Stimulated activated effector memory CD8-positive, alpha-beta T cell treated with anti-CD3 and anti-CD28 coated beads, Interleukin-12 subunit alpha, Interleukin-12 subunit beta, amount 100 ng/mL, for 72 hours (primary cell): ENCODE measurements around the gene GPR160.

ENCODE experiments used
- ATAC-seq: fragments of 150-1000 bp; cut with Tn5 transposase; 2 replicates; pipeline ENCODE4 v1.10.0; 2021
- DNase-seq, 2 donors: peaks; one replicate each; pipeline ENCODE4 v3.0.0; 2021 to 2022; ENCODE audit warnings: low spot score in 2 of 2
- H3K27ac Mint-ChIP-seq: one replicate; pipeline ENCODE4 v1.8.0; 2022; ENCODE audit warnings: mild to moderate bottlenecking, mixed read lengths
- H3K36me3 Mint-ChIP-seq: one replicate; pipeline ENCODE4 v1.8.0; 2022; ENCODE audit warnings: mild to moderate bottlenecking, mixed read lengths
- H3K4me1 Mint-ChIP-seq: one replicate; pipeline ENCODE4 v1.8.0; 2022; ENCODE audit warnings: mixed read lengths
- H3K4me3 Mint-ChIP-seq: one replicate; pipeline ENCODE4 v1.8.0; 2022; ENCODE audit warnings: mild to moderate bottlenecking, mixed read lengths
- H3K9me3 Mint-ChIP-seq: one replicate; pipeline ENCODE4 v1.8.0; 2022; ENCODE audit warnings: mixed read lengths

GPR160 gene

DNA sequence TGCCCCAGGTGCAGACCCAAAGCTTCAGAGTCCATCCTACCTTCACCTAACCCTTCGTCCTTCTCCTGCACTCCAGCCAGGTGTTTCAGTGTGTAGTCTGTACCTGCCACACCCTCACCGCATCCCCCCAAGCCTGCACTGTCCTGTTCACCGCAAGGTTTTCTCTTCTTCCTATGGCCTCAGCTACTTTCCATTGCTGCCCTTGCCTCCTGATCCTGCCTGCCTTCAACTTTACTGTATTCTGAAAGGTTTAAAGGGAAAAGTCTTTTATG lies 9.3 kb downstream of the GPR160 start:
- no peak overlapping the region for H3K4me3 Mint-ChIP-seq
- DNase-seq (no peak), ATAC-seq (no peak)
- H3K9me3 Mint-ChIP-seq: no peaks in the 10 kb centered on the region
- peaks cover 14% of the 10 kb centered on the region for H3K4me1 Mint-ChIP-seq
- H3K36me3 Mint-ChIP-seq: peaks cover 5% of the 10 kb centered on the region
- H3K27ac Mint-ChIP-seq: no peak overlapping the region

DNA sequence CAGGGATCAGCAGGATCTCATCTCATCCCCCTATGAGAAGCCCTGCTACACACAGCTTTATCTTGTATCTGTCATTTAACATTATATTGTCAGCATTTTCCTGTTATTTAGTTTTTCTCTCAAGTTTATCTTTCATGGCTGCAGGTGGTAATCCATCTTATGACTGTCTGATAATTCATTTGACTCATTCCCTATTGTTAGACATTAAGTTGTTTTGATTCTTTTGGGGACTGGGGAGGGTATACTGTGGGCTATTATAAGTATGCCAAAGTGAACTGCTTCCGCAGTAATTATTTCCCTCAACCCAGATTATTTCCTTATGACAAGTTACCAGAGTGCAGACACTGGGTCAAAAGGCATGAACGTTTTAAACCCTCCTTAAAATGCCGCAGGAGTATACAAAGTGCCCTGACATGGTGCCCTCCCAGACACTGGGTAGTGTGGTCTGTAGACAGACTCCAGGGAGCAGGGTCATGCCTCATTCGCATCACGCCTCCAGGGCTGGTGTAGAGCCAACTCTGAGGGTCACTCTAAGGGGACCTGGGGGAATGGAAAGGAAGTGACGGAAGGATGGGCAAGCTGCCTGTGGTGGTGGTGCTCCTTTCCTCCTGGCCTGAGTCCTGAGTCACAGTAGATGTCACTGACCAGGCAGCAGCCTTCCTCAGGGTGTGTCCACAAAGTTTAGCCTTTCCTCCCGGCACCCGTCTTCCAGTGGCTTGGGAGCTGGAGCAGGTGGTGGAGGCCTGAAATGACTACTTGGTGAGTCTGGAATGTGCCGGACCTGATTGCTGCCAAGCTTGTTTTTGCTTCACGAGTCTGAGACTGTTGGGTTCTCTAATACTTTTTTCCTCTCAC lies 11.6 kb downstream of the GPR160 start:
- Mint-ChIP-seq H3K9me3 (no peaks in the 10 kb centered on the region), H3K4me1 (peaks cover 15% of the 10 kb centered on the region), H3K4me3 (no peak overlapping the region), H3K27ac (no peak overlapping the region), H3K36me3 (peaks cover 5% of the 10 kb centered on the region)
- no peak for ATAC-seq
- DNase-seq: no peak

- Mint-ChIP-seq H3K27ac (no peak overlapping the region), H3K4me3 (no peak overlapping the region), H3K4me1 (peaks cover 18% of the 10 kb centered on the region), H3K9me3 (no peaks in the 10 kb centered on the region), H3K36me3 (peaks cover 5% of the 10 kb centered on the region)
- no peak for ATAC-seq
- no peak for DNase-seq
Observed at GRCh38 chr3:170050753-170051152, 13.0 kb downstream of the GPR160 start.

- no peaks in the 10 kb centered on the region for H3K9me3 Mint-ChIP-seq
- H3K4me1 Mint-ChIP-seq: peaks cover 30% of the 10 kb centered on the region
- no peak overlapping the region for H3K4me3 Mint-ChIP-seq
- no peak for DNase-seq
- H3K36me3 Mint-ChIP-seq: peaks cover 5% of the 10 kb centered on the region
- ATAC-seq: no peak
- no peak overlapping the region for H3K27ac Mint-ChIP-seq
Observed at GRCh38 chr3:170052398-170052797, 14.6 kb downstream of the GPR160 start.

GRCh38 chr3:170054204-170054603 lies 16.4 kb downstream of the GPR160 start:
- no peak for ATAC-seq
- Mint-ChIP-seq H3K27ac (no peak overlapping the region), H3K36me3 (no peaks in the 10 kb centered on the region)

GRCh38 chr3:170055209-170055608 lies 17.4 kb downstream of the GPR160 start:
- DNase-seq (peak in 1 of 2 donors; percentile 57), ATAC-seq (peak; percentile 86)
- Mint-ChIP-seq H3K4me1 (peaks cover 41% of the 10 kb centered on the region), H3K27ac (peak overlapping the region; percentile 30), H3K36me3 (no peaks in the 10 kb centered on the region), H3K9me3 (no peaks in the 10 kb centered on the region), H3K4me3 (peak overlapping the region; percentile 63)

More at GRCh38 chr3:170054204-170054603, 16.4 kb downstream of the GPR160 start:
- H3K4me3 Mint-ChIP-seq: no peak overlapping the region
- DNase-seq: no peak
- H3K9me3 Mint-ChIP-seq: no peaks in the 10 kb centered on the region
- H3K4me1 Mint-ChIP-seq: peaks cover 41% of the 10 kb centered on the region

DNA sequence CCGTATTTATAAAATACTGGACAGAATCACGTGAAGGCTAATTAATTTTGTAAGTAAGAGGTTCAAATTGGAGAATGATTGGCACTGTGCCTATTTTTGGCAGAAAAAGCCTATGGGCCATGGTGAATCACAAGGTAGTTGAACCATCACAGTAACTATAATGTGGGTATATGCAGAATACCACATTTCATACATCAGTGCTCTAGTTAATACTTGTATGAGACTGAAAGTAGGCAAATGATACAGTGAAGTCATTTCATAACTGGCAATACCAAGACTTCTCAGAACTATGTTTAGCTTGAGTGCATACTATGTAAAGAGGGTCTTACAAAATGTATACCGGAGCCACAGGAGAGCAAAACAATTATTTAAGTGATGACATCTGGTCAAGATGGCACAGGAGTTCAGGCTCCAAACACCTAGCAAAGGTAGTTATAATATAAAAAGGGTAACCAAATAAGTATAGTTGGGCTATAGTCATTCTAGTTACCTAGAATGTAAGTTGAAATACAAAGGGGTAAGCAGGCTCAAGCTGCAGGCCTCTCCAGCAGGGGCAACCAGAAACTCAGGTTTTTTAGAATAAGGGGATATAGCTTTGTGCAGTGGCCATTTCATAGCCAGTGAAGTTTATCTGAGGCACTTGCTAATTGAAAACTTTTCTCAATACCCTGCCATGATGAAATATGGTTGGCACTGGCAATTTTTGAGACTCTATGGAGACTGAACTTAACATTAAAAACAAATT lies 19.1 kb downstream of the GPR160 start:
- Mint-ChIP-seq H3K27ac (peak overlapping the region; percentile 83), H3K4me1 (peaks cover 41% of the 10 kb centered on the region), H3K36me3 (no peaks in the 10 kb centered on the region), H3K4me3 (peak overlapping the region; percentile 63), H3K9me3 (no peaks in the 10 kb centered on the region)
- DNase-seq (no peak), ATAC-seq (peak; percentile 96)

- DNase-seq (peak in 1 of 2 donors; percentile 61), ATAC-seq (no peak)
- H3K27ac Mint-ChIP-seq: peak overlapping the region; percentile 83
- no peaks in the 10 kb centered on the region for H3K36me3 Mint-ChIP-seq
- H3K4me3 Mint-ChIP-seq: peak overlapping the region; percentile 63
- H3K9me3 Mint-ChIP-seq: no peaks in the 10 kb centered on the region
- peaks cover 41% of the 10 kb centered on the region for H3K4me1 Mint-ChIP-seq
Observed at GRCh38 chr3:170057550-170057949, 19.8 kb downstream of the GPR160 start.

- peak; percentile 16 for ATAC-seq
- Mint-ChIP-seq H3K4me3 (peak overlapping the region; percentile 63), H3K27ac (peak overlapping the region; percentile 83), H3K36me3 (no peaks in the 10 kb centered on the region), H3K4me1 (peaks cover 41% of the 10 kb centered on the region), H3K9me3 (no peaks in the 10 kb centered on the region)
- peak in 1 of 2 donors; percentile 75 for DNase-seq
Observed at GRCh38 chr3:170058127-170058526, 20.3 kb downstream of the GPR160 start.

DNA sequence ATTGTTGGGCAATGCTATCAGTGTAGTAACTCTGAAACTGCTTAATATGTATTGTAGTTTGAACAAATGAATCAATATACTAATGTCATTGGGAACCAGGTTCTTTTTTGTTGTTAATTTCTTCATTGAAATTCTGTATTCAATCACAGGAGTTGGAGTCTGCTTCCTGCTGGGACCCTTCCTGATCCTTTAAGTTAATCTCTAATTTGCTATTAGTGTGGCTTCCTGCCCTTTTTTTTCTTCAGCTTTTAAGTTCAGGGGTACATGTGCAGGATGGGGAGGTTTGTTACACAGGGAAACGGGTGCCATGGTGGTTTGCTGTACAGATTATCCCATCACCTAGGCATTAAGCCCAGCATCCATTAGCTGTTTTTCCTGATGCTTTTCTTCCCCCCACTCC lies 21.7 kb downstream of the GPR160 start:
- H3K27ac Mint-ChIP-seq: no peak overlapping the region
- H3K9me3 Mint-ChIP-seq: no peaks in the 10 kb centered on the region
- no peak for ATAC-seq
- H3K36me3 Mint-ChIP-seq: no peaks in the 10 kb centered on the region
- no peak overlapping the region for H3K4me3 Mint-ChIP-seq
- peaks cover 39% of the 10 kb centered on the region for H3K4me1 Mint-ChIP-seq
- peak in 1 of 2 donors; percentile 23 for DNase-seq

DNA sequence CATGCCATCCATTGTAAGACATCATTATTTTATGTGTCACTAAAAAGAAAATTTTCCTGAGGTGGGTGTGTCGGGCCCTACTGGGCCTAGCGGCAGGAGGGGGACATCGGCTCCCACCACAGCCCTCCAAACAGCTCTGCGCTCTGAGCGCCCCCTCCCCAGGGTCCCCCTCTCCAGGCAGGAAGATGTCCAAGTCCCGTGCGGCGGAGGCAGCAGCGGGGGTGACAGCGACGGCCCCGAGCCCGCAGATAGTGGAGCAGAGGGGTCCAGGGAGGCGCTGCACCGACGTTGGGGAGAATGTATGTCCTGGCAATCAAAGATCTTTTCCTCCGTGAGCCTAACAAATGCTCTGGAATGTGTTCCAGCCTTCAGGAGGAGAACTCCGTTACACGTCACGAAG lies 24.3 kb downstream of the GPR160 start:
- Mint-ChIP-seq H3K4me3 (no peak overlapping the region), H3K9me3 (no peaks in the 10 kb centered on the region), H3K4me1 (peaks cover 15% of the 10 kb centered on the region), H3K27ac (no peak overlapping the region), H3K36me3 (no peaks in the 10 kb centered on the region)
- DNase-seq (peak in 1 of 2 donors; percentile 38), ATAC-seq (no peak)

- peaks cover 8% of the 10 kb centered on the region for H3K4me1 Mint-ChIP-seq
- ATAC-seq (no peak), DNase-seq (peak in 1 of 2 donors; percentile 48)
- H3K9me3 Mint-ChIP-seq: no peaks in the 10 kb centered on the region
- H3K4me3 Mint-ChIP-seq: no peak overlapping the region
- H3K27ac Mint-ChIP-seq: no peak overlapping the region
- no peaks in the 10 kb centered on the region for H3K36me3 Mint-ChIP-seq
Observed at GRCh38 chr3:170062769-170063168, 25.0 kb downstream of the GPR160 start.

DNA sequence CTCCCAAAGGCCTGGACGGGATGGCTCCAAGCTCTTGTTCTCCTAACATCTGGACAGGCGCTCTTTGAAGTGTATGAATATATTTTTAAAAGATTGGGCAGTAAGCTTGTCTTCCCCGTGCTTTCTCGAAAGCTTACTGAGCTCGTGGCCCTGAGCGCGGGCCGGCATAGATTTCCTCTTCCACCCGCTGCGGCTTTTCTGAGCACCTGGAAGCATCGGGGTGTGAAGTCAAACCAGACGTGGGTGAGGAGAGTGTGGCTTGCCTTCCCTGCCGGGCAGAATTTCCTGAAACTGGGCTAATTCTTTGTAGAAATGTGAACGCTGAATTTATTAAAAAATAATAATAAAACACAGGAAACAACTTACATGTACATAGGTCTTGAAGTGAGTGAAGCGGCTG lies 25.9 kb downstream of the GPR160 start:
- H3K4me3 Mint-ChIP-seq: no peak overlapping the region
- no peaks in the 10 kb centered on the region for H3K9me3 Mint-ChIP-seq
- no peaks in the 10 kb centered on the region for H3K4me1 Mint-ChIP-seq
- ATAC-seq (no peak), DNase-seq (peak in 1 of 2 donors; percentile 26)
- no peaks in the 10 kb centered on the region for H3K36me3 Mint-ChIP-seq
- no peak overlapping the region for H3K27ac Mint-ChIP-seq

- no peak overlapping the region for H3K27ac Mint-ChIP-seq
Observed at GRCh38 chr3:170064108-170064507, 26.3 kb downstream of the GPR160 start.

GRCh38 chr3:170075441-170076091 lies 37.8 kb downstream of the GPR160 start:
- H3K4me1 Mint-ChIP-seq: peaks cover 4% of the 10 kb centered on the region
- peaks cover 1% of the 10 kb centered on the region for H3K36me3 Mint-ChIP-seq
- ATAC-seq: no peak
- DNase-seq: no peak
- H3K9me3 Mint-ChIP-seq: peaks cover 4% of the 10 kb centered on the region
- no peak overlapping the region for H3K27ac Mint-ChIP-seq
- H3K4me3 Mint-ChIP-seq: no peak overlapping the region

More at GRCh38 chr3:170064108-170064507, 26.3 kb downstream of the GPR160 start:
- DNase-seq (peak in 1 of 2 donors; percentile 36), ATAC-seq (no peak)
- Mint-ChIP-seq H3K9me3 (no peaks in the 10 kb centered on the region), H3K4me1 (no peaks in the 10 kb centered on the region), H3K36me3 (no peaks in the 10 kb centered on the region), H3K4me3 (no peak overlapping the region)
